GM12878 (cell line): Measurements from ENCODE around the gene BMP2K. TPM values are rescaled to one million over a fixed set of nuclear protein-coding genes. Genes with fewer than 3 reads are reported as not detected.

Source experiments
- ATAC-seq: fragments of 200-7000 bp; cut with Tn5 transposase; 3 replicates; pipeline ENCODE4 v1.9.1; 2020; ENCODE audit warnings: mild to moderate bottlenecking, moderate library complexity
- BruUV-seq: library from RNA; stranded (reverse); fragments of 400-500 nt; replicated peaks from 2 replicates; lab custom pipeline; 2021; lab: Mats Ljungman, UMichigan
- CTCF ChIA-PET: fragments of 300-600 bp; sonication (Branson Sonifier 250); formaldehyde crosslinking; extraction: SDS; loops from one replicate; lab custom pipeline; 2021; ENCODE audit warnings: inconsistent platforms; lab: Yijun Ruan, JAX
- POLR2A ChIA-PET: fragments of 350-600 bp; formaldehyde crosslinking; extraction: SDS; loops from one replicate; lab custom pipeline; 2021; ENCODE audit warnings: inconsistent platforms; lab: Charles Lee
- RAD21 ChIA-PET: fragments of 300-600 bp; sonication (Branson Sonifier 250); formaldehyde crosslinking; loops from one replicate; lab custom pipeline; 2023; ENCODE audit warnings: antibody characterized with exemption; ENCODE audit not compliant: unreplicated experiment; lab: Charles Lee
- SMC1A ChIA-PET: fragments of 300-600 bp; sonication (Branson Sonifier 250); formaldehyde crosslinking; loops from one replicate; lab custom pipeline; 2023; ENCODE audit not compliant: unreplicated experiment, uncharacterized antibody; lab: Charles Lee
- DNase-seq: peaks from one replicate; pipeline ENCODE4 v3.0.0-alpha.2; 2011; ENCODE audit warnings: low read depth, low spot score
- FAIRE-seq: peaks from 3 replicates; lab custom pipeline; 2011; peaks lifted over from hg19 to GRCh38; lab: Jason Lieb, UNC
- H2AFZ ChIP-seq: 2 replicates; pipeline ENCODE4 v1.6.0; 2011; ENCODE audit warnings: low read depth, low read length, control low read depth; ENCODE audit not compliant: control insufficient read depth
- H3K27ac ChIP-seq: 2 replicates; pipeline ENCODE4 v1.5.1; 2011; ENCODE audit warnings: control low read depth; ENCODE audit not compliant: control insufficient read depth, insufficient read depth
- H3K27me3 ChIP-seq, 2 experiments: replicated peaks in 1 of 2; 2 replicates each; pipeline versions ENCODE4 v1.6.0 to v1.6.1; 2011; ENCODE audit warnings: low read length in 1 of 2; ENCODE audit not compliant: control insufficient read depth in 2 of 2, insufficient read depth in 2 of 2
- H3K36me3 ChIP-seq, 2 experiments: 2 replicates each; pipeline ENCODE4 v1.5.1; 2011; ENCODE audit warnings: low read length in 1 of 2; ENCODE audit not compliant: control insufficient read depth in 2 of 2, insufficient read depth in 2 of 2
- H3K4me1 ChIP-seq: 2 replicates; pipeline ENCODE4 v1.6.1; 2011; ENCODE audit warnings: mild to moderate bottlenecking, low read length, moderate library complexity, mixed read lengths; ENCODE audit not compliant: control insufficient read depth, insufficient read depth
- H3K4me2 ChIP-seq: 2 replicates; pipeline ENCODE4 v1.6.0; 2011; ENCODE audit warnings: control low read depth; ENCODE audit not compliant: control insufficient read depth, insufficient read depth
- H3K4me3 ChIP-seq: fragments of 200-600 bp; sonication (generic); 2 replicates; pipeline ENCODE4 v1.5.1; 2016
- H3K79me2 ChIP-seq: 2 replicates; pipeline ENCODE4 v1.6.0; 2011; ENCODE audit warnings: low read length; ENCODE audit not compliant: control insufficient read depth, insufficient read depth
- H3K9ac ChIP-seq: 2 replicates; pipeline ENCODE4 v1.8.0; 2011; ENCODE audit warnings: low read length, control low read depth, mixed read lengths; ENCODE audit not compliant: control insufficient read depth, insufficient read depth
- H3K9me3 ChIP-seq: replicated peaks from 3 replicates; pipeline ENCODE4 v1.5.1; 2011; ENCODE audit warnings: mild to moderate bottlenecking, low read length; ENCODE audit not compliant: control insufficient read depth, insufficient read depth
- H4K20me1 ChIP-seq: 2 replicates; pipeline ENCODE4 v1.6.0; 2011; ENCODE audit not compliant: control insufficient read depth, insufficient read depth
- ATF2 ChIP-seq: IDR thresholded peaks from 2 replicates; pipeline ENCODE4 v1.6.1; 2012; ENCODE audit warnings: low read length, inconsistent platforms
- BCL11A ChIP-seq: IDR thresholded peaks from 2 replicates; pipeline ENCODE4 v1.6.1; 2011; ENCODE audit warnings: low read depth, low read length
- BMI1 ChIP-seq: fragments of 450-650 bp; IDR thresholded peaks from 2 replicates; pipeline ENCODE4 v1.6.1; 2016; ENCODE audit warnings: mild to moderate bottlenecking, moderate library complexity, borderline replicate concordance
- CEBPB ChIP-seq, 2 experiments: fragments of 150-350 bp in 1 of 2; IDR thresholded peaks; 2 replicates each; pipeline ENCODE4 v1.6.1; 2012 to 2014; ENCODE audit warnings: low read depth in 2 of 2, low read length in 2 of 2, borderline replicate concordance in 1 of 2, inconsistent platforms in 1 of 2
- CHD4 ChIP-seq: fragments of 200-600 bp; sonication (generic); IDR thresholded peaks from 2 replicates; pipeline ENCODE4 v1.6.1; 2016; ENCODE audit warnings: mild to moderate bottlenecking
- CREM ChIP-seq: IDR thresholded peaks from 2 replicates; pipeline ENCODE4 v1.6.1; 2014; ENCODE audit warnings: antibody characterized with exemption, low read depth
- EZH2 ChIP-seq: IDR thresholded peaks from 2 replicates; pipeline ENCODE4 v1.6.1; 2012; ENCODE audit warnings: low read depth, mild to moderate bottlenecking, control low read depth, inconsistent platforms, low read length, borderline replicate concordance; ENCODE audit not compliant: control insufficient read depth
- MXI1 ChIP-seq: fragments of 150-350 bp; IDR thresholded peaks from 2 replicates; pipeline ENCODE4 v1.6.1; 2011; ENCODE audit warnings: low read depth, mild to moderate bottlenecking, inconsistent platforms, low read length, improper control_type of control experiment
- NFYA ChIP-seq: IDR thresholded peaks from 2 replicates; pipeline ENCODE4 v1.6.1; 2011; ENCODE audit warnings: low read depth, mild to moderate bottlenecking, low read length, improper control_type of control experiment, borderline replicate concordance
- NFYB ChIP-seq: IDR thresholded peaks from 2 replicates; pipeline ENCODE4 v1.6.1; 2011; ENCODE audit warnings: low read depth, mild to moderate bottlenecking, low read length, improper control_type of control experiment, moderate library complexity; ENCODE audit not compliant: insufficient read depth
- NR2C2 ChIP-seq: IDR thresholded peaks from 2 replicates; pipeline ENCODE4 v1.6.1; 2011; ENCODE audit warnings: borderline replicate concordance, low read depth; ENCODE audit not compliant: control insufficient read depth, insufficient read length
- TARDBP ChIP-seq: IDR thresholded peaks from 2 replicates; pipeline ENCODE4 v1.6.1; 2016; ENCODE audit warnings: borderline replicate concordance
- WRNIP1 ChIP-seq: IDR thresholded peaks from 2 replicates; pipeline ENCODE4 v1.6.1; 2011; ENCODE audit warnings: low read depth, low read length, improper control_type of control experiment, borderline replicate concordance
- YBX1 ChIP-seq: fragments of 450-650 bp; IDR thresholded peaks from 2 replicates; pipeline ENCODE4 v1.6.1; 2016; ENCODE audit warnings: antibody characterized with exemption
- ZBED1 ChIP-seq: IDR thresholded peaks from 2 replicates; pipeline ENCODE4 v1.6.1; 2016; ENCODE audit warnings: borderline replicate concordance
- WGBS: methylation state at CpG from one replicate; pipeline ENCODE4 v1.1.6; 2016; ENCODE audit warnings: low lambda C conversion rate; ENCODE audit not compliant: insufficient replicate concordance, insufficient coverage; ENCODE audit errors: missing lambda C conversion rate; 5-methylcytosine and 5-hydroxymethylcytosine counted together
- in situ Hi-C: fragments of 300-500 bp; cut with MboI; formaldehyde crosslinking; loops from 9 replicates; pipeline ENCODE4 v1.14.3; 2018; ENCODE audit warnings: mixed read lengths
- intact Hi-C: fragments of 100-400 bp; cut with micrococcal nuclease; formaldehyde crosslinking; loops from one replicate; pipeline ENCODE4 v1.14.2; 2022; ENCODE audit not compliant: unreplicated experiment
- polyA plus RNA-seq, 11 experiments: library from polyadenylated mRNA; depleted of rRNA in 4 of 11; unstranded in 6 of 11; stranded (reverse) in 5 of 11; fragments of >200 nt; fragmentation: Nextera tagmentation in 4 of 11; fragmentation: Illumina TruSeq in 1 of 11; extraction: Ambion mirVana in 4 of 11; extraction: Trizol in 1 of 11; gene quantifications; 1 replicate in 1 of 11; 2 replicates in 10 of 11; pipeline versions ENCODE4 v1.2.1 to v1.2.3, GENCODE V29; 2011 to 2016; ENCODE audit warnings: inconsistent platforms in 2 of 11, missing spikeins in 2 of 11, low read depth in 1 of 11
- total RNA-seq, 4 experiments: library from RNA; depleted of rRNA in 3 of 4; stranded (reverse); fragments of >200 nt in 3 of 4; fragmentation: Illumina TruSeq in 1 of 4; extraction: Trizol in 1 of 4; gene quantifications; 2 replicates each; pipeline versions ENCODE4 v1.2.1 to v1.2.3, GENCODE V29; 2013 to 2021
- TF ChIP-seq, protein P1 (sequence below): fragments of 450-650 bp; IDR thresholded peaks from 2 replicates; pipeline ENCODE4 v1.6.1; 2016; ENCODE audit warnings: mild to moderate bottlenecking
- TF ChIP-seq, protein P2 (sequence below): fragments of 450-650 bp; formaldehyde crosslinking; IDR thresholded peaks from 2 replicates; pipeline ENCODE4 v1.5.0; 2022; ENCODE audit warnings: mild to moderate bottlenecking, missing genetic modification characterization

Gene BMP2K
- total and polyA plus RNA-seq, 10 of the 15 experiments (the other 5 are each of a cell fraction or from before 2014, with no cell fraction given) = 3.3 to 84.6 (median 24.8) TPM

DNA sequence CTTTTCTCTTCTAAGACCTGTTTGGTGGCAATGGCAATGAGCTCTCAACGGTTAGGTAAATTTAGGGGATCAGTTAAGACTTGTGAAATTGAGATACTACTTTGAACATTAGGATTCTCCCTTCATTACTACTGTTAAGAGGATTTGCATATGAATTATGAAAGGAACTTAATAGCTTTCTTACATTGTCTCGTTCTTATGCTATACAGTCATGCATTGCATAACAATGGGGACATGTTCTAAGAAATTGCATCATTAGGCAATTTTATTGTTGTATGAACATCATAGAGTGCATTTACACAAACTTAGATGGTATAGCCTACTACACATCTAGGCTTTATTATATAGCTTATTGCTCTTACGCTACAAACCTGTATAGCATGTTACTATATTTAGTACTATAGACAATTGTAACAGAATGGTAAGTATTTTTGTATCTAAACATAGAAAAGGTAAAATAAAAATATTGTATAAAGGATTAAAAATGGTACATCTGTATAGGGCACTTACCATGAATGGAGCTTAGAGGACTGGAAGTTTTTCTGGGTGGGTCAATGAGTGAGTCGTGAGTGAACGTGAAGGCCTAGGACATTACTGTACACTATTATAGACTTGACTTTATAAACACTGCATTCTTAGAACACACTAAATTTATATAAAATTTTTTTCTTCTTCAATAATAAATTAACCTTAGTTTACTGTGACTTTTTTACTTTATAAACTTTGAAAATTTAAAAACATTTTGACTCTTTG is 100.6 kb downstream of the BMP2K start:
- CTCF ChIA-PET = interaction anchor here (3.1 kb wide), 1 partner anchor 13 kb away, joined by 14 read pairs; no protein-coding TSS in a partner anchor
- RAD21 ChIA-PET = no interaction called here
- in situ Hi-C loops = no loop called here
- Histone ChIP-seq H3K9ac (no peak overlapping the region), H2AFZ (no peak overlapping the region), H3K9me3 (no peaks in the 10 kb centered on the region), H3K4me1 (no peaks in the 10 kb centered on the region), H4K20me1 (no peaks in the 10 kb centered on the region), H3K4me3 (no peak overlapping the region), H3K79me2 (no peaks in the 10 kb centered on the region), H3K36me3 (peaks cover 5 to 11% of the 10 kb centered on the region in 2 experiments), H3K27me3 (no peaks in the 10 kb centered on the region), H3K4me2 (no peak overlapping the region)
- intact Hi-C loops = no loop called here
- no peak for DNase-seq
- BruUV-seq = no TSS peak
- SMC1A ChIA-PET = interaction anchor here (1.2 to 2.1 kb wide), 2 partner anchors 11 to 269 kb away, joined by 3 to 8 read pairs; no protein-coding TSS in a partner anchor
- no peak for ATAC-seq
- WGBS = 98% methylated on average over 5 of the region's 5 CpGs
- POLR2A ChIA-PET = no interaction called here
- no peak for FAIRE-seq
- no peak for TF ChIP-seq NFYB
- TF ChIP-seq YBX1 = no peak
- TF ChIP-seq ZBED1 = no peak
- no peak for TF ChIP-seq EZH2
- TF ChIP-seq CEBPB (IDR thresholded peaks at IDR 0.05; ENCODE audit: borderline replicate concordance in 1 of 2, low read depth in 2 of 2, low read length in 2 of 2) = no peak
- TF ChIP-seq TARDBP = no peak
- TF ChIP-seq, protein P1, sequence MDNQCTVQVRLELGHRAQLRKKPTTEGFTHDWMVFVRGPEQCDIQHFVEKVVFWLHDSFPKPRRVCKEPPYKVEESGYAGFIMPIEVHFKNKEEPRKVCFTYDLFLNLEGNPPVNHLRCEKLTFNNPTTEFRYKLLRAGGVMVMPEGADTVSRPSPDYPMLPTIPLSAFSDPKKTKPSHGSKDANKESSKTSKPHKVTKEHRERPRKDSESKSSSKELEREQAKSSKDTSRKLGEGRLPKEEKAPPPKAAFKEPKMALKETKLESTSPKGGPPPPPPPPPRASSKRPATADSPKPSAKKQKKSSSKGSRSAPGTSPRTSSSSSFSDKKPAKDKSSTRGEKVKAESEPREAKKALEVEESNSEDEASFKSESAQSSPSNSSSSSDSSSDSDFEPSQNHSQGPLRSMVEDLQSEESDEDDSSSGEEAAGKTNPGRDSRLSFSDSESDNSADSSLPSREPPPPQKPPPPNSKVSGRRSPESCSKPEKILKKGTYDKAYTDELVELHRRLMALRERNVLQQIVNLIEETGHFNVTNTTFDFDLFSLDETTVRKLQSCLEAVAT = no peak
- no peak for TF ChIP-seq NR2C2
- no peak for TF ChIP-seq BCL11A
- no peak for TF ChIP-seq MXI1
- no peak for TF ChIP-seq CREM
- no peak for TF ChIP-seq NFYA
- TF ChIP-seq BMI1 = no peak
- TF ChIP-seq ATF2 = no peak
- TF ChIP-seq, protein P2, sequence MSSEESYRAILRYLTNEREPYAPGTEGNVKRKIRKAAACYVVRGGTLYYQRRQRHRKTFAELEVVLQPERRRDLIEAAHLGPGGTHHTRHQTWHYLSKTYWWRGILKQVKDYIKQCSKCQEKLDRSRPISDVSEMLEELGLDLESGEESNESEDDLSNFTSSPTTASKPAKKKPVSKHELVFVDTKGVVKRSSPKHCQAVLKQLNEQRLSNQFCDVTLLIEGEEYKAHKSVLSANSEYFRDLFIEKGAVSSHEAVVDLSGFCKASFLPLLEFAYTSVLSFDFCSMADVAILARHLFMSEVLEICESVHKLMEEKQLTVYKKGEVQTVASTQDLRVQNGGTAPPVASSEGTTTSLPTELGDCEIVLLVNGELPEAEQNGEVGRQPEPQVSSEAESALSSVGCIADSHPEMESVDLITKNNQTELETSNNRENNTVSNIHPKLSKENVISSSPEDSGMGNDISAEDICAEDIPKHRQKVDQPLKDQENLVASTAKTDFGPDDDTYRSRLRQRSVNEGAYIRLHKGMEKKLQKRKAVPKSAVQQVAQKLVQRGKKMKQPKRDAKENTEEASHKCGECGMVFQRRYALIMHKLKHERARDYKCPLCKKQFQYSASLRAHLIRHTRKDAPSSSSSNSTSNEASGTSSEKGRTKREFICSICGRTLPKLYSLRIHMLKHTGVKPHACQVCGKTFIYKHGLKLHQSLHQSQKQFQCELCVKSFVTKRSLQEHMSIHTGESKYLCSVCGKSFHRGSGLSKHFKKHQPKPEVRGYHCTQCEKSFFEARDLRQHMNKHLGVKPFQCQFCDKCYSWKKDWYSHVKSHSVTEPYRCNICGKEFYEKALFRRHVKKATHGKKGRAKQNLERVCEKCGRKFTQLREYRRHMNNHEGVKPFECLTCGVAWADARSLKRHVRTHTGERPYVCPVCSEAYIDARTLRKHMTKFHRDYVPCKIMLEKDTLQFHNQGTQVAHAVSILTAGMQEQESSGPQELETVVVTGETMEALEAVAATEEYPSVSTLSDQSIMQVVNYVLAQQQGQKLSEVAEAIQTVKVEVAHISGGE (CRISPR knock-in tag) = no peak
- TF ChIP-seq WRNIP1 = no peak
- TF ChIP-seq CHD4 = no peak
- TF ChIP-seq, all 136 proteins: peak for 0
- H3K27ac ChIP-seq = no peak overlapping the region
